HG02970 (cell line): ENCODE results near the gene SLC16A5.

Experiments used
- ATAC-seq: cut with Tn5 transposase; IDR thresholded peaks from one replicate; pipeline ENCODE4 v1.9.1; 2021; ENCODE audit warnings: mild to moderate bottlenecking, moderate library complexity, moderate number of reproducible peaks; ENCODE audit not compliant: unreplicated experiment, low FRiP score

The SLC16A5 gene

GRCh38 chr17:75155191-75155601 is 67.4 kb downstream of the SLC16A5 start:
- no peak for ATAC-seq
